Right lobe of liver (tissue), 6 donors: ENCODE data around the gene NXPH2. TPM values are rescaled to one million over a fixed set of nuclear protein-coding genes. Genes with fewer than 3 reads are reported as not detected.

Source experiments
- ATAC-seq, 4 donors: fragments of 200-7000 bp; cut with Tn5 transposase; one replicate each; pipeline ENCODE4 v1.9.1; 2020; ENCODE audit warnings: mild to moderate bottlenecking in 4 of 4, moderate library complexity in 4 of 4
- DNase-seq, 3 donors: peaks; one replicate each; pipeline ENCODE4 v3.0.0-alpha.2; 2020
- H3K27ac ChIP-seq, 3 donors: fragments of 200-600 bp; one replicate each; pipeline ENCODE4 v1.8.0; 2022
- H3K27me3 ChIP-seq, 2 donors: fragments of 200-600 bp; one replicate each; pipeline ENCODE4 v1.8.0; 2022
- H3K36me3 ChIP-seq, 4 donors: fragments of 200-600 bp; sonication (generic) in 1 of 4; one replicate each; pipeline versions ENCODE4 v1.5.1 to v1.8.0; 2017 to 2022; ENCODE audit warnings: control low read depth in 1 of 4
- H3K4me1 ChIP-seq, 4 donors: fragments of 200-600 bp; sonication (generic) in 1 of 4; one replicate each; pipeline versions ENCODE4 v1.5.1 to v1.8.0; 2017 to 2022; ENCODE audit warnings: control low read depth in 1 of 4
- H3K4me3 ChIP-seq, 3 donors: fragments of 200-600 bp; one replicate each; pipeline ENCODE4 v1.8.0; 2022
- H3K9me3 ChIP-seq, 4 donors: fragments of 200-600 bp; sonication (generic) in 1 of 4; one replicate each; pipeline versions ENCODE4 v1.5.1 to v1.8.0; 2017 to 2022; ENCODE audit warnings: control low read depth in 1 of 4
- CTCF ChIP-seq, 4 donors: fragments of 200-600 bp in 3 of 4; fragments of 450-650 bp in 1 of 4; IDR thresholded peaks; one replicate each; pipeline versions ENCODE4 v1.5.1 to v1.8.0; 2016 to 2022; ENCODE audit warnings: antibody characterized with exemption in 4 of 4, mild to moderate bottlenecking in 2 of 4
- POLR2A ChIP-seq: fragments of 450-650 bp; IDR thresholded peaks from one replicate; pipeline ENCODE4 v1.6.1; 2017; ENCODE audit warnings: antibody characterized with exemption, mild to moderate bottlenecking
- WGBS: methylation state at CpG from one replicate; pipeline ENCODE4 v1.1.6; 2018; ENCODE audit warnings: low coverage, low lambda C conversion rate; ENCODE audit not compliant: insufficient coverage; ENCODE audit errors: missing lambda C conversion rate; 5-methylcytosine and 5-hydroxymethylcytosine counted together
- intact Hi-C, 2 donors: fragments of 100-400 bp; cut with DNase I; formaldehyde crosslinking; loops; one replicate each; pipeline versions ENCODE4 v1.11.2 to v1.14.1; 2022
- total RNA-seq, 6 experiments: library from RNA; depleted of rRNA in 2 of 6; stranded (reverse); fragments of >200 nt in 2 of 6; fragmentation: NEBNext Ultra II Directional in 3 of 6; extraction: Animal tissue kit (Norgen Biotek cat#: 25700) in 3 of 6; gene quantifications; one replicate each; pipeline versions ENCODE4 v1.1.0 to v1.2.4, GENCODE V29; 2016 to 2023
- donor health status: DM: no; HTN: yes; CAD: no.
- donor health status: DM: no; HTN: no; CAD: no.
- donor health status: DM: no; HTN: no; CAD: no.
- donor health status: DM: no; HTN: yes; CAD: no.
- donor health status: DM: no; HTN: yes; CAD: no.

The NXPH2 gene
- total RNA-seq, 6 experiments from 2014 or later: not detected

DNA sequence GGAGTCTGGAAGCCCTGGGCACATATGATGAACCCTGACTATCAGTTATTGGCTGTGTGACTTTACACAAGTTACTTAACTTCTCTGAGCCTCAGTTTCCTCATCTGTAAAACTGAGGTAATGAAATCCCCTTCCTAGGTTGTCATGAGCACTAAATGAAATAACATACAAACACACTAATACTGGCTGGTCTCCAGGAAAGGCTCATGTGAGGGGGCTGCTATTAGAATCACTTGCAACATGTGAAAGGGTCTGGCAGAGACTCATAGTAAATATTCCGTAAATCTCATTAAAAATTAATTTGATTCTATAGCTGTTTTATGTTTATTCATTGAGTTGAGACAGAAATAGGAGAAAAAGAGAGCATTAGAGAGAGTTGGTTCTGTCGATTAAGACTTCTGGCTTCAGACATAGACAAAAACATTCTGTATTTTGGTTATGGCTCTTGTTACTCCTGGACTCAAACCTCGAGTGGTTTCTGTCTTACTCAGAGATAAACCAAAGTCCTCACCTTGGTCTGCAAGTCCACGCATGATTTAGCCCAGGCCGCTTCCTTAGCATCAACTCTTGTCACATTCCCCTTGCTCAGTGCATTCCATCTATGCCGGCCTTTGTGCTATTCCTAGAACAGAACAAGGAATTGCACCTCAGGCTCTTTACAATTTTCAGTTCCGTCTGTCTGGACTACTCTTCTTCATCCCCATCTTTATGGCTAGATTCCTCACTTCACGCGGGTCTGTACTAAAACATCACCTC lies 139.1 kb downstream of the NXPH2 start:
- no peak overlapping the region for H3K27ac ChIP-seq
- H3K36me3 ChIP-seq: no peaks in the 10 kb centered on the region
- WGBS: 68% methylated on average over 9 of the region's 9 CpGs
- no peak for TF ChIP-seq CTCF (IDR thresholded peaks at IDR 0.05)
- TF ChIP-seq POLR2A: no peak
- intact Hi-C loops: no loop called here
- H3K4me1 ChIP-seq: no peaks in the 10 kb centered on the region
- ATAC-seq (no peak), DNase-seq (no peak)
- H3K27me3 ChIP-seq: no peaks in the 10 kb centered on the region
- no peaks in the 10 kb centered on the region for H3K9me3 ChIP-seq
- no peak overlapping the region for H3K4me3 ChIP-seq

DNA sequence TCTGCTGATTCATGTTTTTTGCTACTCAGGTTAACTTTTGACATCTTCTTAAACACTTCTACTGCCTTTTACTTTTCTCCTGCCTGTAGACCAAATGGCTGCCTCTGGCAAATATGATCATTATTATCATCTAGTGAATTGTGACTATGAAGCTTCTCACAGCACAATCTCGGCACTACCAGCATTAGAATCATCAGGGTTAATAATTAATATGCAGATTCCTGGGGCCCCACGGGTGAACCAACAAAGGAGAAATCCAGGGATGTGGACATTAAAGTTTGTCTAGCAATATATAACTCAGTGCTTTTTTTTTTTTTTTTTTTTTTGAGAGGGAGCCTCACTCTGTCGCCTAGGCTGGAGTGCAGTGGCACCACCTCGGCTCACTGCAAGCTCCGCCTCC lies 142.5 kb downstream of the NXPH2 start:
- H3K36me3 ChIP-seq: no peaks in the 10 kb centered on the region
- no peaks in the 10 kb centered on the region for H3K27me3 ChIP-seq
- WGBS: 66% methylated on average over 5 of the region's 5 CpGs
- intact Hi-C loops: no loop called here
- TF ChIP-seq CTCF (IDR thresholded peaks at IDR 0.05) (no peak), POLR2A (no peak)
- H3K4me1 ChIP-seq: no peaks in the 10 kb centered on the region
- H3K4me3 ChIP-seq: no peak overlapping the region
- no peak overlapping the region for H3K27ac ChIP-seq
- H3K9me3 ChIP-seq: no peaks in the 10 kb centered on the region
- DNase-seq (no peak), ATAC-seq (no peak)

DNA sequence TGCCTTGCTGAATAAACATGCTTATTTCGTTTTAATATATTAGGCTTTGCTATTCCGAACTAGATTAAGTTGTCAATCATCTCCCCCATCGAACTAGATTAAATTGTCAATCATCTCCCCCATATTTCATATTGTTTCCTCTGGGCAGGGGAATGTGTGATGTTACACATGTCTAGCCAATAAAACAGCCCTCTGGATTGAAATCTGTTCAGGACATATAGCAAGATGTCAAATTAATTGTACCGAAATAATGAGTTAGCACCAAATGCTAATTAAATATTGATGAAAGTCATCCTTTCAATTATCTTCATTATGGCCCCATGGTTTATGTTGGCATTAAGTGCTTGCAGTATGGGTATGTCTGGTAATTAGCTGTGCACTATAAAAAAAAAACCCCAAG lies 143.1 kb downstream of the NXPH2 start:
- no peak for ATAC-seq
- H3K27ac ChIP-seq: no peak overlapping the region
- intact Hi-C loops: no loop called here
- H3K4me3 ChIP-seq: no peak overlapping the region
- TF ChIP-seq CTCF (IDR thresholded peaks at IDR 0.05) (no peak), POLR2A (no peak)
- no peaks in the 10 kb centered on the region for H3K36me3 ChIP-seq
- no peaks in the 10 kb centered on the region for H3K9me3 ChIP-seq
- no peak for DNase-seq
- no peaks in the 10 kb centered on the region for H3K4me1 ChIP-seq
- H3K27me3 ChIP-seq: no peaks in the 10 kb centered on the region
- WGBS: 75% methylated on average over 4 of the region's 4 CpGs

DNA sequence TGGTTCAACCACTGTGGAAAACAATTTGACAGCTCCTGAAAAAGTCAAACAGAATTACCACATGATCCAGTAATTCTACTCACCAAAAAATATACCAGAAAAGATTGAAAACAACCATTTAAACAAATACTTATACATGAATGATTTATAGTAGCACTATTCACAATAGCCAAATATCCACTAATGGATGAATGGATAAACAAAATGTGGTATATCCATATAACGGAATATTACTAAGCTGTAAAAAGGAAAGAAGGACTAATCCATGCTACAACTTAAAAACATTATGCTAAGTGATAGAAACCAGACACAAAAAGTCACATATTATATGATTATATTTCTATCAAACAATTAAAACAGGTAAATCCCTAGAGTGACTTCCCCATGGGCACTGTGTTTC lies 147.1 kb downstream of the NXPH2 start:
- ATAC-seq (no peak), DNase-seq (no peak)
- H3K27me3 ChIP-seq: no peaks in the 10 kb centered on the region
- no peak overlapping the region for H3K4me3 ChIP-seq
- WGBS: 59% methylated on average over 1 of the region's 1 CpG
- intact Hi-C loops: no loop called here
- TF ChIP-seq POLR2A (no peak), CTCF (IDR thresholded peaks at IDR 0.05) (no peak)
- no peak overlapping the region for H3K27ac ChIP-seq
- H3K9me3 ChIP-seq: no peaks in the 10 kb centered on the region
- H3K4me1 ChIP-seq: no peaks in the 10 kb centered on the region
- H3K36me3 ChIP-seq: no peaks in the 10 kb centered on the region
